ENCODE measurements around the gene OXLD1. TPM values are rescaled to one million over a fixed set of nuclear protein-coding genes. Genes with fewer than 3 reads are reported as not detected.

OXLD1 gene
- total RNA-seq (2014; rRNA removed; shearing (Covaris generic)) (19.9 and 49.3 TPM in 2 replicates), polyA plus RNA-seq (2016; fragmentation: Nextera tagmentation; extraction: Ambion mirVana) (48.5 and 50.4 TPM in 2 replicates)

- Histone ChIP-seq H3K9ac (peak within 1 kb of the TSS; percentile 86), H3K4me1 (ENCODE audit: insufficient read depth) (peaks cover 14% of the 10 kb centered on the region), H2AFZ (peak within 1 kb of the TSS; percentile 76), H3K36me3 (ENCODE audit: low read depth) (no peaks in the 10 kb centered on the region; the same call in 1 of the 2 replicates), H3K4me2 (ENCODE audit: unreplicated experiment) (peak within 1 kb of the TSS; percentile 84), H3K9me3 (ENCODE audit: low read depth) (no peaks in the 10 kb centered on the region), H3F3A (ENCODE audit: insufficient read depth) (no peaks in the 10 kb centered on the region), H4K20me1 (ENCODE audit: insufficient read depth) (no peaks in the 10 kb centered on the region), H3K27ac (peak within 1 kb of the TSS; percentile 45), H3K9me2 (ENCODE audit: insufficient read depth) (no peaks in the 10 kb centered on the region), H3K79me2 (ENCODE audit: insufficient read depth) (peaks cover 55% of the 10 kb centered on the region), H3K27me3 (replicated peaks; ENCODE audit: insufficient read depth) (no peaks in the 10 kb centered on the region), H3K4me3 (peak within 1 kb of the TSS; percentile 88)
- in situ Hi-C loops (cut with MboI) = no loop called here
- peak; percentile 99 for DNase-seq
- TF ChIP-seq EZH2phosphoT487 (IDR thresholded peaks at IDR 0.05; ENCODE audit: insufficient read depth, low read depth) (no peak), EZH2 (IDR thresholded peaks at IDR 0.05; ENCODE audit: insufficient read depth, poor library complexity, severe bottlenecking) (no peak)
- 1 to 2% methylated on average over 69 to 93 of the region's 96 CpGs for WGBS, 2 experiments (ENCODE audit: low coverage in 1 of 2, low lambda C conversion rate in 2 of 2, missing lambda C conversion rate in 2 of 2)
These were observed at the start of gene OXLD1, which contains the start of gene CCDC137 for GRCh38 chr17:81666342-81667191. Gene OXLD1, minus strand, starts transcription at chr17:81666605. Its CDS starts 28 bp downstream, at chr17:81666577. Gene CCDC137, plus strand, starts transcription at chr17:81666737. Its CDS starts 30 bp downstream, at chr17:81666767.

- no peak overlapping the region for H3K27ac ChIP-seq
- H3K4me1 ChIP-seq (ENCODE audit: insufficient read depth) = peaks cover 16% of the 10 kb centered on the region
- no peak overlapping the region for H2AFZ ChIP-seq
- no peak for TF ChIP-seq EZH2phosphoT487 (IDR thresholded peaks at IDR 0.05; ENCODE audit: insufficient read depth, low read depth)
- no peak for TF ChIP-seq EZH2 (IDR thresholded peaks at IDR 0.05; ENCODE audit: insufficient read depth, poor library complexity, severe bottlenecking)
- no peaks in the 10 kb centered on the region for H4K20me1 ChIP-seq (ENCODE audit: insufficient read depth)
- no peaks in the 10 kb centered on the region for H3K9me2 ChIP-seq (ENCODE audit: insufficient read depth)
- H3K9me3 ChIP-seq (ENCODE audit: low read depth) = no peaks in the 10 kb centered on the region
- H3K9ac ChIP-seq = no peak overlapping the region
- in situ Hi-C loops (cut with MboI) = no loop called here
- no peak overlapping the region for H3K4me3 ChIP-seq
- H3F3A ChIP-seq (ENCODE audit: insufficient read depth) = no peaks in the 10 kb centered on the region
- H3K79me2 ChIP-seq (ENCODE audit: insufficient read depth) = no peaks in the 10 kb centered on the region
- no peaks in the 10 kb centered on the region for H3K36me3 ChIP-seq (ENCODE audit: low read depth)
- no peaks in the 10 kb centered on the region for H3K27me3 ChIP-seq (replicated peaks; ENCODE audit: insufficient read depth)
- DNase-seq = no peak
- H3K4me2 ChIP-seq (ENCODE audit: unreplicated experiment) = no peak overlapping the region
- WGBS, 2 experiments (ENCODE audit: low coverage in 1 of 2, low lambda C conversion rate in 2 of 2, missing lambda C conversion rate in 2 of 2) = 95 to 97% methylated on average over 15 to 31 of the region's 32 CpGs
These were observed 48.9 kb upstream of the OXLD1 start for GRCh38 chr17:81715107-81715871.

GRCh38 chr17:81714412-81715106 lies 48.2 kb upstream of the OXLD1 start:
- Histone ChIP-seq H3K9ac (no peak overlapping the region), H3K79me2 (ENCODE audit: insufficient read depth) (no peaks in the 10 kb centered on the region), H3F3A (ENCODE audit: insufficient read depth) (no peaks in the 10 kb centered on the region), H3K36me3 (ENCODE audit: low read depth) (no peaks in the 10 kb centered on the region), H3K27ac (no peak overlapping the region), H3K27me3 (replicated peaks; ENCODE audit: insufficient read depth) (no peaks in the 10 kb centered on the region), H3K9me2 (ENCODE audit: insufficient read depth) (no peaks in the 10 kb centered on the region), H3K4me2 (ENCODE audit: unreplicated experiment) (no peak overlapping the region), H3K4me1 (ENCODE audit: insufficient read depth) (peaks cover 16% of the 10 kb centered on the region), H4K20me1 (ENCODE audit: insufficient read depth) (no peaks in the 10 kb centered on the region), H3K4me3 (no peak overlapping the region), H2AFZ (no peak overlapping the region), H3K9me3 (ENCODE audit: low read depth) (no peaks in the 10 kb centered on the region)
- DNase-seq = no peak
- in situ Hi-C loops (cut with MboI) = no loop called here
- no peak for TF ChIP-seq EZH2 (IDR thresholded peaks at IDR 0.05; ENCODE audit: insufficient read depth, poor library complexity, severe bottlenecking)
- TF ChIP-seq EZH2phosphoT487 (IDR thresholded peaks at IDR 0.05; ENCODE audit: insufficient read depth, low read depth) = no peak
- 95 to 96% methylated on average over 37 to 39 of the region's 39 CpGs for WGBS, 2 experiments (ENCODE audit: low coverage in 1 of 2, low lambda C conversion rate in 2 of 2, missing lambda C conversion rate in 2 of 2)
